Measurements from ENCODE around the gene GPR176. TPM values are rescaled to one million over a fixed set of nuclear protein-coding genes. Genes with fewer than 3 reads are reported as not detected.

The GPR176 gene
- total and polyA plus RNA-seq, 9 donors: 0.68 to 8.5 (median 1.8) TPM

DNA sequence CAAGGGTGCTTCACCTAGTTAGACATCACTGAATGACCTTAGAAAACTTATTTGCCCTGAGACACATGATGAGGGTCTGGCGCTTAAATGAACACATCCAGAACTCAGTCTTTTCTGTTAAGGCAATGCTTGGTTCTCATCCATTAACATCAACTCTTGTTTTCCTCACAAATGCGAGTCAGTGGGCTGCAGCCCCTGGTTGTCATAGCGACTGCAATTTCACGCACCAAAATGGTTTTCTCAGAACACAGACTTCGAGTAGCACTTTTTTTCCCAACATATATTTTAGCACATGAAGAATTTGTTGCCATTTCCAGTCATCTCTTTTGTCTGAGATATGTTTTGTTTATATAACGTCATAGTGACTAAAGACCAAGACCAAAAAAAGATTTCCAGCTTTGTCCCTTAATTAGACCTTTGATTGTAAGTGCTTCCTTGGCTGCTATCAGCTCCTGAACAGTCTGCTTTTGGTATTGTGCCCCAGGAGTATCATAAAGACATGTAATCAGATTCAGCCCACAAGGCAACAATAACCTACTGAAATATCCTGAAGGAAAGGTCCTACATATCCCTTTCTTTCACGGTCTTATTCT, 68.5 kb downstream of the GPR176 start:
- Histone ChIP-seq H3K27me3 (no peaks in the 10 kb centered on the region), H3K27ac (no peak overlapping the region), H3K4me3 (no peak overlapping the region), H3K9me3 (no peaks in the 10 kb centered on the region), H3K36me3 (no peaks in the 10 kb centered on the region), H3K4me1 (ENCODE audit: insufficient read depth) (no peaks in the 10 kb centered on the region)
- intact Hi-C loops (cut with DNase I): no loop called here
- DNase-seq: no peak
- WGBS, 3 donors: 40 to 47% (median 42%) methylated on average over 7 of the region's 7 CpGs
- TF ChIP-seq, protein P1, sequence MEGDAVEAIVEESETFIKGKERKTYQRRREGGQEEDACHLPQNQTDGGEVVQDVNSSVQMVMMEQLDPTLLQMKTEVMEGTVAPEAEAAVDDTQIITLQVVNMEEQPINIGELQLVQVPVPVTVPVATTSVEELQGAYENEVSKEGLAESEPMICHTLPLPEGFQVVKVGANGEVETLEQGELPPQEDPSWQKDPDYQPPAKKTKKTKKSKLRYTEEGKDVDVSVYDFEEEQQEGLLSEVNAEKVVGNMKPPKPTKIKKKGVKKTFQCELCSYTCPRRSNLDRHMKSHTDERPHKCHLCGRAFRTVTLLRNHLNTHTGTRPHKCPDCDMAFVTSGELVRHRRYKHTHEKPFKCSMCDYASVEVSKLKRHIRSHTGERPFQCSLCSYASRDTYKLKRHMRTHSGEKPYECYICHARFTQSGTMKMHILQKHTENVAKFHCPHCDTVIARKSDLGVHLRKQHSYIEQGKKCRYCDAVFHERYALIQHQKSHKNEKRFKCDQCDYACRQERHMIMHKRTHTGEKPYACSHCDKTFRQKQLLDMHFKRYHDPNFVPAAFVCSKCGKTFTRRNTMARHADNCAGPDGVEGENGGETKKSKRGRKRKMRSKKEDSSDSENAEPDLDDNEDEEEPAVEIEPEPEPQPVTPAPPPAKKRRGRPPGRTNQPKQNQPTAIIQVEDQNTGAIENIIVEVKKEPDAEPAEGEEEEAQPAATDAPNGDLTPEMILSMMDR (IDR thresholded peaks at IDR 0.05): no peak
- TF ChIP-seq EP300 (IDR thresholded peaks at IDR 0.05) (no peak), POLR2A (IDR thresholded peaks at IDR 0.05) (no peak)

DNA sequence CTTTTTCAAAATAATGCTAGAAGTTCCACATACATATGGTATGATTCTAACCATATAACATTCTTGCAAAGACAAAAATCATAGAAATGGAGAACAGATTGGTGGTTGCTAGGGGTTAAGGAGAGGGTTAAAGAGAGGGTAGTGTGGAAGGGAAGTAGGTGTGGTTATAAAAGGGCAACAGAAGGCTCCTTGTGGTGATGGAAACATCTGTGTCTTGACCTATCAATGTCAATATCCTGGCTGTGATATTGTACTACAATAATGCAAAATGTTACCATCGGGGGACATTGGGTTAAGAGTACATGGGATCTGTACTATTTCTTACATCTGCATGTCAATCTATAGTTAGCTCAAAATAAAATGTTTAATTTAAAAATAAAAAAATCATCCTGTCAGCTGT, 69.6 kb downstream of the GPR176 start:
- H3K36me3 ChIP-seq: no peaks in the 10 kb centered on the region
- TF ChIP-seq EP300 (IDR thresholded peaks at IDR 0.05) (no peak), POLR2A (IDR thresholded peaks at IDR 0.05) (no peak)
- TF ChIP-seq, protein P1 (IDR thresholded peaks at IDR 0.05): no peak
- intact Hi-C loops (cut with DNase I): no loop called here
- no peak overlapping the region for H3K27ac ChIP-seq
- H3K4me1 ChIP-seq (ENCODE audit: insufficient read depth): no peaks in the 10 kb centered on the region
- H3K27me3 ChIP-seq: no peaks in the 10 kb centered on the region
- no peaks in the 10 kb centered on the region for H3K9me3 ChIP-seq
- H3K4me3 ChIP-seq: no peak overlapping the region
- 86 to 93% (median 91%) methylated on average over 1 of the region's 1 CpG for WGBS, 3 donors
- DNase-seq: no peak

DNA sequence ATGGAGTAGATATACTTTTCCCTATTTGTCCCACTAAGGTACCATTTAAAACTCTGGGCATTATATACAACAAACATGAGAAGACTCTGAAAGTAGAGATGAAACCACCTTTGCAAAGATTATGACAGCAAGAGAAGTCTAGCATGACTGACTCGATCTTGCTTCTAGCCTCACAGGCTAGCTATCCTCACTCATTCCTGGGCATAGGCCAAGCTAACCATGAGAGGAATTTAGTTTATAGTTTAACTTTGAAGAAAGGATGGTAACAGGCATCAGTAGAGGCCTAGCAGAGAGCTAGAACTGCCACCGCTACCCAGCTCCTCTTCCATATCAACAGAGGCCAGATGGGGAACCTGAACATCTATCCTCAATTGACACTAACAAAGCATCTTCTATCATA, 74.0 kb downstream of the GPR176 start:
- H3K9me3 ChIP-seq: no peaks in the 10 kb centered on the region
- intact Hi-C loops (cut with DNase I): no loop called here
- no peak for DNase-seq
- no peaks in the 10 kb centered on the region for H3K36me3 ChIP-seq
- WGBS, 3 donors: 91 to 97% (median 95%) methylated on average over 2 of the region's 2 CpGs
- H3K4me3 ChIP-seq: no peak overlapping the region
- no peak overlapping the region for H3K27ac ChIP-seq
- no peaks in the 10 kb centered on the region for H3K27me3 ChIP-seq
- TF ChIP-seq POLR2A (IDR thresholded peaks at IDR 0.05) (no peak), EP300 (IDR thresholded peaks at IDR 0.05) (no peak)
- TF ChIP-seq, protein P1 (IDR thresholded peaks at IDR 0.05): no peak
- no peaks in the 10 kb centered on the region for H3K4me1 ChIP-seq (ENCODE audit: insufficient read depth)

DNA sequence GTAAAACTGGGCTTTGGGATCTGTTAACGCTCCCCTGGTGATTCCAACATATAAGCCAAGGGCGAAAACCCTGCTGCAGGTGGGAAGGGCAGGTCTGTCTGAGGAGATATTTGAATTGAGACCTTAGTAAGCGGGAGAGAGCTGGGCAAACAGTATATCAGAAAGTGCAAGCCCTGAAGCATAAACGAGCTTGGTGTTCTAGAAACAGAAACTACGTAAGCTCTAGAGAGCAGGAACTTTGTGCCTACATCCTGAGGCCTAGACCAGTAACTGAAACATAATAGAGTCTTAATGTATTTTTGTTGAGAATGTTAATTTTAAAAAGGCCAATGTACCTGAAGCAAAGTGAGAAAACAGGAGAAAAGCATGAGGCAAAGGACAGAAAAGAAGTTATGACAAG, 74.5 kb downstream of the GPR176 start:
- DNase-seq: no peak

More for the DNA sequence above, 74.5 kb downstream of the GPR176 start:
- Histone ChIP-seq H3K27me3 (no peaks in the 10 kb centered on the region), H3K36me3 (no peaks in the 10 kb centered on the region), H3K27ac (no peak overlapping the region), H3K4me1 (ENCODE audit: insufficient read depth) (no peaks in the 10 kb centered on the region), H3K9me3 (no peaks in the 10 kb centered on the region), H3K4me3 (no peak overlapping the region)
- WGBS, 3 donors: 87 to 90% (median 90%) methylated on average over 5 of the region's 5 CpGs
- no peak for TF ChIP-seq POLR2A (IDR thresholded peaks at IDR 0.05)
- TF ChIP-seq EP300 (IDR thresholded peaks at IDR 0.05): no peak
- TF ChIP-seq, protein P1 (IDR thresholded peaks at IDR 0.05): no peak
- intact Hi-C loops (cut with DNase I): no loop called here

Measured in ovary (tissue), 9 donors.